Breast epithelium (tissue), 3 donors: ENCODE results near the gene SLC39A11.

ENCODE experiments used
- CTCF ChIP-seq, 3 donors: fragments of 450-650 bp; IDR thresholded peaks; one replicate each; pipeline ENCODE4 v1.5.1; 2016 to 2017; ENCODE audit warnings: antibody characterized with exemption in 3 of 3, mild to moderate bottlenecking in 3 of 3, moderate library complexity in 3 of 3
- POLR2A ChIP-seq: fragments of 450-650 bp; IDR thresholded peaks from one replicate; pipeline ENCODE4 v1.6.1; 2016; ENCODE audit warnings: antibody characterized with exemption, mild to moderate bottlenecking, moderate library complexity

- TF ChIP-seq CTCF (IDR thresholded peaks at IDR 0.05) (no peak), POLR2A (no peak)
Measured at GRCh38 chr17:72665852-72666851, 426.3 kb downstream of the SLC39A11 start.
